ENCODE measurements around the gene ARHGAP42. TPM values are rescaled to one million over a fixed set of nuclear protein-coding genes. Genes with fewer than 3 reads are reported as not detected.

ARHGAP42 gene
- polyA plus RNA-seq, 3 donors = 0.13 TPM; not detected in 2

DNA sequence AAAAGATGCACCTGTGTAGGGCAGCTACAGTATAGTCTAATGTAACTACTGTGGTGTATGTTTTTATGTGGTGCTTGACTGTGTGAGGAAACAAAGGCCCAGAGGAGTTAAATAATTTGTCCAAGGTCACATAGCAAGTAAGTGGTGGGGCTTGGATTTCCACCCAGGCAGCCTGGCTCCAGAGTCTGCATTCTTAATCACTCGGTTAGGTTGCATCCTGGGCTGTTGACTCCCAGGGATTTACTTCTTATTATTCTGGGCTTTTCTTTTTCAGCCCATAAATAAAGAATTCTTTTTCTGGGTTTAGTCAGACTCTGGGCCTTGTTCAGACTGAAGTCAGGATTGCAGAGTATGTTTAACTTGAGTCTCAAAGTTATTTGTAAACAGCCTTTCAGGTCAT, 82.1 kb downstream of the ARHGAP42 start:
- H3K79me2 ChIP-seq (ENCODE audit: insufficient read depth, low read length) = no peaks in the 10 kb centered on the region
- H4K20me1 ChIP-seq (ENCODE audit: insufficient read depth, low read length) = no peaks in the 10 kb centered on the region
- no peaks in the 10 kb centered on the region for H3K36me3 Mint-ChIP-seq
- no peak overlapping the region for H3K9ac ChIP-seq (ENCODE audit: insufficient read depth, low read length, poor library complexity, severe bottlenecking)
- no peaks in the 10 kb centered on the region for H3K4me1 ChIP-seq (ENCODE audit: control insufficient read depth in 1 of 2, insufficient read depth in 2 of 2, low read length in 2 of 2)
- no peaks in the 10 kb centered on the region for H3K36me3 ChIP-seq (replicated peaks in 1 of 2; ENCODE audit: control insufficient read depth in 1 of 2, insufficient read depth in 2 of 2, low read length in 2 of 2)
- H3K27me3 ChIP-seq (ENCODE audit: control insufficient read depth in 2 of 2, insufficient read depth in 2 of 2, low read length in 2 of 2) = no peaks in the 10 kb centered on the region
- no peak overlapping the region for H3K4me3 ChIP-seq (replicated peaks in 1 of 3; ENCODE audit: low read depth in 2 of 3, low read length in 3 of 3)
- no peaks in the 10 kb centered on the region for H3K27me3 Mint-ChIP-seq (ENCODE audit: low read depth in 3 of 3)
- no peak overlapping the region for H3K27ac ChIP-seq (ENCODE audit: low read depth in 1 of 2, low read length in 2 of 2)
- no peak overlapping the region for H2AFZ ChIP-seq (ENCODE audit: insufficient read depth, low read depth, low read length, poor library complexity, severe bottlenecking)
- H3K27ac Mint-ChIP-seq = no peak overlapping the region
- H3K9me3 ChIP-seq (replicated peaks in 1 of 2; ENCODE audit: control insufficient read depth in 1 of 2, insufficient read depth in 1 of 2, low read length in 2 of 2) = no peaks in the 10 kb centered on the region
- no peak overlapping the region for H3K4me2 ChIP-seq (replicated peaks; ENCODE audit: extremely low read depth, low read length, poor library complexity, severe bottlenecking)
- intact Hi-C loops (cut with micrococcal nuclease) = no loop called here
- no CpG with 5 or more reads among the region's 1 CpG for WGBS (ENCODE audit: insufficient coverage)
- H3K4me3 Mint-ChIP-seq = no peak overlapping the region
- H3K4me1 Mint-ChIP-seq = no peaks in the 10 kb centered on the region
- no peak for DNase-seq
- H3K9me3 Mint-ChIP-seq = peaks cover 0 to 7% (median 2%) of the 10 kb centered on the region in 7 donors
- TF ChIP-seq, protein P1, sequence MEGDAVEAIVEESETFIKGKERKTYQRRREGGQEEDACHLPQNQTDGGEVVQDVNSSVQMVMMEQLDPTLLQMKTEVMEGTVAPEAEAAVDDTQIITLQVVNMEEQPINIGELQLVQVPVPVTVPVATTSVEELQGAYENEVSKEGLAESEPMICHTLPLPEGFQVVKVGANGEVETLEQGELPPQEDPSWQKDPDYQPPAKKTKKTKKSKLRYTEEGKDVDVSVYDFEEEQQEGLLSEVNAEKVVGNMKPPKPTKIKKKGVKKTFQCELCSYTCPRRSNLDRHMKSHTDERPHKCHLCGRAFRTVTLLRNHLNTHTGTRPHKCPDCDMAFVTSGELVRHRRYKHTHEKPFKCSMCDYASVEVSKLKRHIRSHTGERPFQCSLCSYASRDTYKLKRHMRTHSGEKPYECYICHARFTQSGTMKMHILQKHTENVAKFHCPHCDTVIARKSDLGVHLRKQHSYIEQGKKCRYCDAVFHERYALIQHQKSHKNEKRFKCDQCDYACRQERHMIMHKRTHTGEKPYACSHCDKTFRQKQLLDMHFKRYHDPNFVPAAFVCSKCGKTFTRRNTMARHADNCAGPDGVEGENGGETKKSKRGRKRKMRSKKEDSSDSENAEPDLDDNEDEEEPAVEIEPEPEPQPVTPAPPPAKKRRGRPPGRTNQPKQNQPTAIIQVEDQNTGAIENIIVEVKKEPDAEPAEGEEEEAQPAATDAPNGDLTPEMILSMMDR (IDR thresholded peaks at IDR 0.05) = no peak

DNA sequence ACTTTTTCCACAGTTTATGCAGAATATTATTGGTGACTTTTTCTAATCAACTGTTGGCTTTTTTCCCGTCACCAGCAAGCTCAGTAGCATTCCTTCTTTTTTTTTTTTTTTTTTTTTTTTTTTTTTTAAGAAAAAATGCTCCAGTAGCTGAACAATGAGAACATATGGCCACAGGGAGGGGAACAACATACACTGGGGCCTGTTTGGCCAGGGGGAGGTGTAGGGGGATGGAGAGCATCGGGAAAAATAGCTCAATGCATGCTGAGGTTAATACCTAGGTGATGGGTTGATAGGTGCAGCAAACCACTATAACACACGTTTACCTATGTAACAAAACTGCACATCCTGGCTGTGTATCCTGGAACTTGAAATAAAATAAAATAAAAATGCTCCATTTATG, 82.5 kb downstream of the ARHGAP42 start:
- H3K9me3 ChIP-seq (replicated peaks in 1 of 2; ENCODE audit: control insufficient read depth in 1 of 2, insufficient read depth in 1 of 2, low read length in 2 of 2) = no peaks in the 10 kb centered on the region
- H3K4me2 ChIP-seq (replicated peaks; ENCODE audit: extremely low read depth, low read length, poor library complexity, severe bottlenecking) = no peak overlapping the region
- intact Hi-C loops (cut with micrococcal nuclease) = no loop called here
- no peak overlapping the region for H3K9ac ChIP-seq (ENCODE audit: insufficient read depth, low read length, poor library complexity, severe bottlenecking)
- Mint-ChIP-seq H3K27me3 (ENCODE audit: low read depth in 3 of 3) (no peaks in the 10 kb centered on the region), H3K4me1 (no peaks in the 10 kb centered on the region), H3K9me3 (peaks cover 0 to 7% (median 2%) of the 10 kb centered on the region in 7 donors), H3K36me3 (no peaks in the 10 kb centered on the region), H3K27ac (no peak overlapping the region), H3K4me3 (no peak overlapping the region)
- TF ChIP-seq, protein P1 (IDR thresholded peaks at IDR 0.05) = no peak
- no peak overlapping the region for H3K27ac ChIP-seq (ENCODE audit: low read depth in 1 of 2, low read length in 2 of 2)
- no peaks in the 10 kb centered on the region for H3K79me2 ChIP-seq (ENCODE audit: insufficient read depth, low read length)
- H4K20me1 ChIP-seq (ENCODE audit: insufficient read depth, low read length) = no peaks in the 10 kb centered on the region
- no peak overlapping the region for H3K4me3 ChIP-seq (replicated peaks in 1 of 3; ENCODE audit: low read depth in 2 of 3, low read length in 3 of 3)
- no peaks in the 10 kb centered on the region for H3K4me1 ChIP-seq (ENCODE audit: control insufficient read depth in 1 of 2, insufficient read depth in 2 of 2, low read length in 2 of 2)
- no peak overlapping the region for H2AFZ ChIP-seq (ENCODE audit: insufficient read depth, low read depth, low read length, poor library complexity, severe bottlenecking)
- WGBS (ENCODE audit: insufficient coverage) = no CpG with 5 or more reads among the region's 3 CpGs
- DNase-seq = no peak
- H3K27me3 ChIP-seq (ENCODE audit: control insufficient read depth in 2 of 2, insufficient read depth in 2 of 2, low read length in 2 of 2) = no peaks in the 10 kb centered on the region
- H3K36me3 ChIP-seq (replicated peaks in 1 of 2; ENCODE audit: control insufficient read depth in 1 of 2, insufficient read depth in 2 of 2, low read length in 2 of 2) = no peaks in the 10 kb centered on the region

Measured in CD14-positive monocyte (primary cell).